Measurements from ENCODE around the gene CHKA. TPM values are rescaled to one million over a fixed set of nuclear protein-coding genes. Genes with fewer than 3 reads are reported as not detected.

The CHKA gene
- polyA plus RNA-seq, 1 donor (not counting 4 experiments of a cell fraction or from before 2014, with no cell fraction given), result 7.1 TPM

DNA sequence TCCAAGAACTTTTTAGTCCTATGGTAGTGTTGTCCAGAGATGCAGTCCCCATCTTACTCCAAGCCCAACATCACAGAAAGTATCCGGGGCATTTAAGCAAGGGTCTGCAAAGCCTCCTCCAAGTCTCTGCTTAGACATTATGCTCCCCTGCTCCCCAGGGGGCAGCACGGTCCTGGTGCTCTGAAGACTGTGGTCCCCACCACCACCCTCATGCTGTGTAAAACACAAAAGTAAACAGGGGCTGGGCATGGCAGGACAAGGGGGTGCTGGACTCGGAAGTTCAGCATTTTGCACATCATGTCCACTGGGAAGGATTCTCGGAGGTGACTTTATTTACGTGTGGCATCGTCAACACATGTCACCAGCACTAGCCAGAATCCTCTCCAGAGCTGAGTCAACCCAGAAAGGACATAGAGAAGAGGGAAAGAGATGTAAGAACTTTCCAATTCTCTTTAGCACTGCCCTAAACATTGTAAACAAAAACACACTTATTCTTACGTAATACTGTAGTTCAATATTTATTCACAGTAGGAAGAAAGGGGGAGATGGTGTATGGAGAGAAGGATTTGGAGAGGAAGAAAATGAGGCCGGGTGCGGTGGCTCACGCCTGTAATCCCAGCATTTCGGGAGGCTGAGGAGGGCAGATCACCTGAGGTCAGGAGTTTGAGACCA lies 44.7 kb downstream of the CHKA start:
- Histone ChIP-seq H3K9me3 (ENCODE audit: control insufficient read depth, low read depth, low read length) (no peaks in the 10 kb centered on the region), H3K36me3 (ENCODE audit: control insufficient read depth in 2 of 2, extremely low read depth in 1 of 2, insufficient read depth in 2 of 2, low read length in 2 of 2) (no peaks in the 10 kb centered on the region), H3K9ac (ENCODE audit: control insufficient read depth, extremely low read depth, insufficient read depth, low read length) (no peak overlapping the region), H2AFZ (ENCODE audit: control insufficient read depth, low read length) (no peak overlapping the region), H3K79me2 (ENCODE audit: control insufficient read depth, insufficient read depth, low read length) (no peaks in the 10 kb centered on the region), H3K4me3 (ENCODE audit: control insufficient read depth in 2 of 3, extremely low read depth in 1 of 3, insufficient read depth in 2 of 3, low read depth in 1 of 3, low read length in 3 of 3) (no peak overlapping the region), H3K4me1 (ENCODE audit: control insufficient read depth, extremely low read depth, insufficient read depth, low read length) (no peaks in the 10 kb centered on the region), H3K9me1 (ENCODE audit: control insufficient read depth, extremely low read depth, insufficient read depth, low read length) (no peaks in the 10 kb centered on the region), H4K20me1 (ENCODE audit: control insufficient read depth, extremely low read depth, insufficient read depth, low read length) (no peaks in the 10 kb centered on the region), H3K27me3 (ENCODE audit: control insufficient read depth, extremely low read depth, insufficient read depth, low read length) (no peaks in the 10 kb centered on the region), H3K4me2 (ENCODE audit: control insufficient read depth, extremely low read depth, insufficient read depth, low read depth, low read length) (no peak overlapping the region), H3K27ac (ENCODE audit: control insufficient read depth, insufficient read depth, low read length) (no peak overlapping the region)
- DNase-seq (ENCODE audit: low read depth, low spot score) (no peak), FAIRE-seq (no peak)
- TF ChIP-seq EZH2 (IDR thresholded peaks at IDR 0.05; ENCODE audit: low read length), result no peak
- TF ChIP-seq, protein P1, sequence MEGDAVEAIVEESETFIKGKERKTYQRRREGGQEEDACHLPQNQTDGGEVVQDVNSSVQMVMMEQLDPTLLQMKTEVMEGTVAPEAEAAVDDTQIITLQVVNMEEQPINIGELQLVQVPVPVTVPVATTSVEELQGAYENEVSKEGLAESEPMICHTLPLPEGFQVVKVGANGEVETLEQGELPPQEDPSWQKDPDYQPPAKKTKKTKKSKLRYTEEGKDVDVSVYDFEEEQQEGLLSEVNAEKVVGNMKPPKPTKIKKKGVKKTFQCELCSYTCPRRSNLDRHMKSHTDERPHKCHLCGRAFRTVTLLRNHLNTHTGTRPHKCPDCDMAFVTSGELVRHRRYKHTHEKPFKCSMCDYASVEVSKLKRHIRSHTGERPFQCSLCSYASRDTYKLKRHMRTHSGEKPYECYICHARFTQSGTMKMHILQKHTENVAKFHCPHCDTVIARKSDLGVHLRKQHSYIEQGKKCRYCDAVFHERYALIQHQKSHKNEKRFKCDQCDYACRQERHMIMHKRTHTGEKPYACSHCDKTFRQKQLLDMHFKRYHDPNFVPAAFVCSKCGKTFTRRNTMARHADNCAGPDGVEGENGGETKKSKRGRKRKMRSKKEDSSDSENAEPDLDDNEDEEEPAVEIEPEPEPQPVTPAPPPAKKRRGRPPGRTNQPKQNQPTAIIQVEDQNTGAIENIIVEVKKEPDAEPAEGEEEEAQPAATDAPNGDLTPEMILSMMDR (optimal IDR thresholded peaks at IDR 0.05 in 1 of 3, IDR thresholded peaks at IDR 0.05 in 1 of 3, conservative IDR thresholded peaks at IDR 0.05 in 1 of 3; ENCODE audit: extremely low read depth in 1 of 3, insufficient read depth in 2 of 3, low read length in 3 of 3), result no peak
- dilution Hi-C loops (cut with MboI; ENCODE audit: extremely low pct_ligation_motif_present, low sequenced_read_pairs), result no loop called here

DNA sequence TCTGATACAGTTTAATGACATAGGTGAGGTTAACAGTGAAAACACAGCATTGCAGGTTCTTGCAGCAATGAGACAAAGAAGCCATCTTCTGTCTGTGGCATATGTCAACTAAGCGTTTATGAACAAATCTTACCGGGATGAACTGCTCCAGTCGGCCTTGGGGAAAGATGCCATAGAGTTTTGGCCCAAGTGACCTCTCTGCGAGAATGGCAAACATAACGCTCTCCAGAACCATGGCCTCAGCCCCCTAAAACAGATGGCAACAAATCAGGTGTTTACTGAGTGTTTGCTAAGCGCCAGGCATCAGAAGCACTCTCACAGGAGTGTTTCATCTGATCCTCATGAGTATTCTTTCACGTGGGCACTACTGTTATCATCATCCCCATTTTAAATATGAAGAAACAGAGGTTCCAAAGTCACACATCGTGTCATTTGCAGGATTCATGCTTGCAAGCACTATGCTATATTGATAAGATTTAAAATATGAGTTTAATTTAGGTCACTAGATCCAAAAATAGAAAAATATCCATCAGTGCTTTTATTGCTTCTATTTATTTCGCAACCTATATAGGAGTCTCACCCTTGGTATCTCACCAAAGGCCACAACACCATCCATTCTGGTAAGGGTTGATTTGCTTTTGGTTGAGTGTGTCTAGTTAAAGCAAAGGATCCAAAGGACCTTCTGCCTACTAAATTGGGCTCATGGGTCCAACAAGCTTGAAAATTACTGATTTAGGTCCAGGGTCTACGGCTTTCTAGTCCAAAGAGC lies 46.4 kb downstream of the CHKA start:
- Histone ChIP-seq H3K27ac (ENCODE audit: control insufficient read depth, insufficient read depth, low read length) (no peak overlapping the region), H3K9me3 (ENCODE audit: control insufficient read depth, low read depth, low read length) (no peaks in the 10 kb centered on the region), H3K4me3 (ENCODE audit: control insufficient read depth in 2 of 3, extremely low read depth in 1 of 3, insufficient read depth in 2 of 3, low read depth in 1 of 3, low read length in 3 of 3) (no peak overlapping the region), H3K27me3 (ENCODE audit: control insufficient read depth, extremely low read depth, insufficient read depth, low read length) (no peaks in the 10 kb centered on the region), H3K9ac (ENCODE audit: control insufficient read depth, extremely low read depth, insufficient read depth, low read length) (no peak overlapping the region), H3K4me2 (ENCODE audit: control insufficient read depth, extremely low read depth, insufficient read depth, low read depth, low read length) (no peak overlapping the region), H2AFZ (ENCODE audit: control insufficient read depth, low read length) (no peak overlapping the region), H3K4me1 (ENCODE audit: control insufficient read depth, extremely low read depth, insufficient read depth, low read length) (no peaks in the 10 kb centered on the region), H3K9me1 (ENCODE audit: control insufficient read depth, extremely low read depth, insufficient read depth, low read length) (no peaks in the 10 kb centered on the region), H3K79me2 (ENCODE audit: control insufficient read depth, insufficient read depth, low read length) (no peaks in the 10 kb centered on the region), H4K20me1 (ENCODE audit: control insufficient read depth, extremely low read depth, insufficient read depth, low read length) (no peaks in the 10 kb centered on the region), H3K36me3 (ENCODE audit: control insufficient read depth in 2 of 2, extremely low read depth in 1 of 2, insufficient read depth in 2 of 2, low read length in 2 of 2) (no peaks in the 10 kb centered on the region)
- no peak for FAIRE-seq
- dilution Hi-C loops (cut with MboI; ENCODE audit: extremely low pct_ligation_motif_present, low sequenced_read_pairs), result no loop called here
- no peak for TF ChIP-seq EZH2 (IDR thresholded peaks at IDR 0.05; ENCODE audit: low read length)
- TF ChIP-seq, protein P1 (optimal IDR thresholded peaks at IDR 0.05 in 1 of 3, IDR thresholded peaks at IDR 0.05 in 1 of 3, conservative IDR thresholded peaks at IDR 0.05 in 1 of 3; ENCODE audit: extremely low read depth in 1 of 3, insufficient read depth in 2 of 3, low read length in 3 of 3), result no peak
- no peak for DNase-seq (ENCODE audit: low read depth, low spot score)
